ENCODE results near the gene TBC1D5.

DNA sequence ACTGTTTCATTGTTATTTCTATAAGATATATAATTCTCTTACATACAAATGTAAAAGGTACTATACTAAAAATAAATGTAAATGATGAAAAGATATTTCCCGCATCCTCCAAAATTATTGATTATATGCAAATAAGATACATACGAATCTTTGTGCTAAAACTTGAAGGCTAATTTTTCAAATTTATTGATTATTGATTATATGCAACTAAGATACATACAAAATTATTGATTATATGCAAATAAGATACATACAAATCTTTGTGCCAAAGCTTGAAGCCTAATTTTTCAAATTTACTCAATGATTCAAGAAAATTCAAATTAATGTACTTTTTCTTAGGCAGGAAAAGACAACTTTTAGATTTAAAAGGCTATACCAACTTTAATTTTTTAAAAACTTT, 319.8 kb downstream of the TBC1D5 start:
- TF ChIP-seq POLR2A (IDR thresholded peaks at IDR 0.05), result no peak
- TF ChIP-seq, protein P1, sequence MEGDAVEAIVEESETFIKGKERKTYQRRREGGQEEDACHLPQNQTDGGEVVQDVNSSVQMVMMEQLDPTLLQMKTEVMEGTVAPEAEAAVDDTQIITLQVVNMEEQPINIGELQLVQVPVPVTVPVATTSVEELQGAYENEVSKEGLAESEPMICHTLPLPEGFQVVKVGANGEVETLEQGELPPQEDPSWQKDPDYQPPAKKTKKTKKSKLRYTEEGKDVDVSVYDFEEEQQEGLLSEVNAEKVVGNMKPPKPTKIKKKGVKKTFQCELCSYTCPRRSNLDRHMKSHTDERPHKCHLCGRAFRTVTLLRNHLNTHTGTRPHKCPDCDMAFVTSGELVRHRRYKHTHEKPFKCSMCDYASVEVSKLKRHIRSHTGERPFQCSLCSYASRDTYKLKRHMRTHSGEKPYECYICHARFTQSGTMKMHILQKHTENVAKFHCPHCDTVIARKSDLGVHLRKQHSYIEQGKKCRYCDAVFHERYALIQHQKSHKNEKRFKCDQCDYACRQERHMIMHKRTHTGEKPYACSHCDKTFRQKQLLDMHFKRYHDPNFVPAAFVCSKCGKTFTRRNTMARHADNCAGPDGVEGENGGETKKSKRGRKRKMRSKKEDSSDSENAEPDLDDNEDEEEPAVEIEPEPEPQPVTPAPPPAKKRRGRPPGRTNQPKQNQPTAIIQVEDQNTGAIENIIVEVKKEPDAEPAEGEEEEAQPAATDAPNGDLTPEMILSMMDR (IDR thresholded peaks at IDR 0.05), result no peak
